ENCODE data around the gene WDFY3.

Gene WDFY3

DNA sequence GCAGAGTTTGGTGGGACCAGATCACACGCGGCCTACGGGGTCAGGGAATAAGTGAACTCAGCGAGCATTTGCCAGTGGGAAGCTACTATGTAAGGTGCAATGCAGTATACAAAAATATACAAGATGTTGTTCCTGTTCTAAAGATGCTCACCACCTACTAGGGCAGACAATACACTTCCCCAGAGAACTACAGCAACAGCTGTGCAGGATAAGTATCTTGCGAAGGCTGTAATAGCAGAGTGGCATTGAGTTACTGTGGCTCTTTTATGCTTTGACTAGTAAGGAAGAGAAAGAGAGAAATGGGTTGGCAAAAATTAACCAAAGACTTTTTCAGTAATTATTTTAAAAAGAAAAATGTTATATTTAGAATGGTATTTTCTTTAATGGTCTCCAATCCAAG lies 322.4 kb downstream of the WDFY3 start:
- no peak for TF ChIP-seq CEBPB (IDR thresholded peaks at IDR 0.05)
- TF ChIP-seq, protein P1, sequence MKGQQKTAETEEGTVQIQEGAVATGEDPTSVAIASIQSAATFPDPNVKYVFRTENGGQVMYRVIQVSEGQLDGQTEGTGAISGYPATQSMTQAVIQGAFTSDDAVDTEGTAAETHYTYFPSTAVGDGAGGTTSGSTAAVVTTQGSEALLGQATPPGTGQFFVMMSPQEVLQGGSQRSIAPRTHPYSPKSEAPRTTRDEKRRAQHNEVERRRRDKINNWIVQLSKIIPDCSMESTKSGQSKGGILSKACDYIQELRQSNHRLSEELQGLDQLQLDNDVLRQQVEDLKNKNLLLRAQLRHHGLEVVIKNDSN (IDR thresholded peaks at IDR 0.05) = no peak
- TF ChIP-seq, protein P2, sequence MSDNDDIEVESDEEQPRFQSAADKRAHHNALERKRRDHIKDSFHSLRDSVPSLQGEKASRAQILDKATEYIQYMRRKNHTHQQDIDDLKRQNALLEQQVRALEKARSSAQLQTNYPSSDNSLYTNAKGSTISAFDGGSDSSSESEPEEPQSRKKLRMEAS (IDR thresholded peaks at IDR 0.05) = no peak
- no peak for TF ChIP-seq YY1 (IDR thresholded peaks at IDR 0.05; ENCODE audit: low read depth)
- no peak for TF ChIP-seq CREB1 (IDR thresholded peaks at IDR 0.05; ENCODE audit: low read depth)
- no peak for TF ChIP-seq FOXM1 (IDR thresholded peaks at IDR 0.05; ENCODE audit: borderline replicate concordance, low read depth)
- no peak for TF ChIP-seq ZBTB7A (IDR thresholded peaks at IDR 0.05; ENCODE audit: low read depth)
- no peak for TF ChIP-seq TAF1 (IDR thresholded peaks at IDR 0.05; ENCODE audit: low read depth)
- no peak for TF ChIP-seq RAD21 (IDR thresholded peaks at IDR 0.05; ENCODE audit: low read depth)

DNA sequence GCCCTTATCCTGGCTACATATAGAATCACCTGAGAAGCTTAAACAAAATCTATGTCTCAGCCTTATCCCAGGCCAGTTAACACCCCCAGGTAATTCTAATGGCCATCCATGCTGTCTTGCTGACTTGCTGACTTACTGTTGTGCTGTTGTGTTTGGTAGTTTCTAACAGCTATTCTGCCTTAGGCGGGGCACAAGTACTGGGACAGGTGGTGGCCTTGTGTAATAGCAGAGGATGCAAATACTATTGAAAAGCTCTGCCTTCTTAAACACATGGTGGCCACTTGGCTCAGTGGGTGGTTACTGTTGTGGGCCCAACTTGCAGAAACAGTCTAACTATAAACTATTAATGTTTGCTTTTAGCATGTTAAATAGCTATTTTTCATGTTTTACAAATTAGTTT lies 327.3 kb downstream of the WDFY3 start:
- TF ChIP-seq EP300 (IDR thresholded peaks at IDR 0.05; ENCODE audit: borderline replicate concordance) = no peak
- no peak for TF ChIP-seq RAD21 (IDR thresholded peaks at IDR 0.05; ENCODE audit: low read depth)
- TF ChIP-seq NFIC (IDR thresholded peaks at IDR 0.05) = no peak
- TF ChIP-seq TAF1 (IDR thresholded peaks at IDR 0.05; ENCODE audit: low read depth) = no peak
- no peak for TF ChIP-seq TEAD4 (IDR thresholded peaks at IDR 0.05)
- TF ChIP-seq CEBPB (IDR thresholded peaks at IDR 0.05) = no peak
- no peak for TF ChIP-seq EGR1 (IDR thresholded peaks at IDR 0.05)
- TF ChIP-seq CREB1 (IDR thresholded peaks at IDR 0.05; ENCODE audit: low read depth) = no peak
- no peak for TF ChIP-seq YY1 (IDR thresholded peaks at IDR 0.05; ENCODE audit: low read depth)
- TF ChIP-seq ZBTB7A (IDR thresholded peaks at IDR 0.05; ENCODE audit: low read depth) = no peak
- TF ChIP-seq FOXM1 (IDR thresholded peaks at IDR 0.05; ENCODE audit: borderline replicate concordance, low read depth) = no peak
- no peak for TF ChIP-seq TCF12 (IDR thresholded peaks at IDR 0.05; ENCODE audit: low read depth)
- TF ChIP-seq, protein P2 (IDR thresholded peaks at IDR 0.05) = no peak
- TF ChIP-seq, protein P3, sequence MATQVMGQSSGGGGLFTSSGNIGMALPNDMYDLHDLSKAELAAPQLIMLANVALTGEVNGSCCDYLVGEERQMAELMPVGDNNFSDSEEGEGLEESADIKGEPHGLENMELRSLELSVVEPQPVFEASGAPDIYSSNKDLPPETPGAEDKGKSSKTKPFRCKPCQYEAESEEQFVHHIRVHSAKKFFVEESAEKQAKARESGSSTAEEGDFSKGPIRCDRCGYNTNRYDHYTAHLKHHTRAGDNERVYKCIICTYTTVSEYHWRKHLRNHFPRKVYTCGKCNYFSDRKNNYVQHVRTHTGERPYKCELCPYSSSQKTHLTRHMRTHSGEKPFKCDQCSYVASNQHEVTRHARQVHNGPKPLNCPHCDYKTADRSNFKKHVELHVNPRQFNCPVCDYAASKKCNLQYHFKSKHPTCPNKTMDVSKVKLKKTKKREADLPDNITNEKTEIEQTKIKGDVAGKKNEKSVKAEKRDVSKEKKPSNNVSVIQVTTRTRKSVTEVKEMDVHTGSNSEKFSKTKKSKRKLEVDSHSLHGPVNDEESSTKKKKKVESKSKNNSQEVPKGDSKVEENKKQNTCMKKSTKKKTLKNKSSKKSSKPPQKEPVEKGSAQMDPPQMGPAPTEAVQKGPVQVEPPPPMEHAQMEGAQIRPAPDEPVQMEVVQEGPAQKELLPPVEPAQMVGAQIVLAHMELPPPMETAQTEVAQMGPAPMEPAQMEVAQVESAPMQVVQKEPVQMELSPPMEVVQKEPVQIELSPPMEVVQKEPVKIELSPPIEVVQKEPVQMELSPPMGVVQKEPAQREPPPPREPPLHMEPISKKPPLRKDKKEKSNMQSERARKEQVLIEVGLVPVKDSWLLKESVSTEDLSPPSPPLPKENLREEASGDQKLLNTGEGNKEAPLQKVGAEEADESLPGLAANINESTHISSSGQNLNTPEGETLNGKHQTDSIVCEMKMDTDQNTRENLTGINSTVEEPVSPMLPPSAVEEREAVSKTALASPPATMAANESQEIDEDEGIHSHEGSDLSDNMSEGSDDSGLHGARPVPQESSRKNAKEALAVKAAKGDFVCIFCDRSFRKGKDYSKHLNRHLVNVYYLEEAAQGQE (IDR thresholded peaks at IDR 0.05; ENCODE audit: low read depth) = no peak
- TF ChIP-seq, protein P1 (IDR thresholded peaks at IDR 0.05) = no peak

DNA sequence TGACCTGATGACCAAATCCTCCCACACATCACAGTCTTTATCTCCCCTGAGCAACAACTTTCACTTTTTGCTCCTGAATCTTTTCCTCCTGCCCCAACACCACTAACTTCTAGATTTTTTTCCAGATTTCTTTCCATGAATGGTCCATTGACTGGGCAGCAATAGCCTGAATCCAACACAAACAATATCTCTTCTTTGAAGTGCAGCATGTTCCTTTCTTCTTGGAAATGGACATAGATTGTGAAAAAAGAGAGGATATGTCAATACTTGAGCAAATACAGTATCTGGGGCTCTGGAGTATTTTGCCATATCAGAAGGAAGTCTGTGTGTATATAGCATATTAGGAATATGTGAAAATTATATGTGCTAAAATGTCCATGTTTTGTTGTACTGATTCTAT lies 328.4 kb downstream of the WDFY3 start:
- TF ChIP-seq YY1 (IDR thresholded peaks at IDR 0.05; ENCODE audit: low read depth) = no peak
- TF ChIP-seq, protein P2 (IDR thresholded peaks at IDR 0.05) = no peak
- TF ChIP-seq TEAD4 (IDR thresholded peaks at IDR 0.05) = no peak
- TF ChIP-seq EGR1 (IDR thresholded peaks at IDR 0.05) = no peak
- TF ChIP-seq, protein P1 (IDR thresholded peaks at IDR 0.05) = no peak
- TF ChIP-seq, protein P3 (IDR thresholded peaks at IDR 0.05; ENCODE audit: low read depth) = no peak
- TF ChIP-seq TAF1 (IDR thresholded peaks at IDR 0.05; ENCODE audit: low read depth) = no peak
- no peak for TF ChIP-seq EP300 (IDR thresholded peaks at IDR 0.05; ENCODE audit: borderline replicate concordance)
- no peak for TF ChIP-seq NFIC (IDR thresholded peaks at IDR 0.05)
- no peak for TF ChIP-seq ZBTB7A (IDR thresholded peaks at IDR 0.05; ENCODE audit: low read depth)
- no peak for TF ChIP-seq TCF12 (IDR thresholded peaks at IDR 0.05; ENCODE audit: low read depth)
- no peak for TF ChIP-seq FOXM1 (IDR thresholded peaks at IDR 0.05; ENCODE audit: borderline replicate concordance, low read depth)
- no peak for TF ChIP-seq CEBPB (IDR thresholded peaks at IDR 0.05)
- TF ChIP-seq RAD21 (IDR thresholded peaks at IDR 0.05; ENCODE audit: low read depth) = no peak
- no peak for TF ChIP-seq CREB1 (IDR thresholded peaks at IDR 0.05; ENCODE audit: low read depth)

DNA sequence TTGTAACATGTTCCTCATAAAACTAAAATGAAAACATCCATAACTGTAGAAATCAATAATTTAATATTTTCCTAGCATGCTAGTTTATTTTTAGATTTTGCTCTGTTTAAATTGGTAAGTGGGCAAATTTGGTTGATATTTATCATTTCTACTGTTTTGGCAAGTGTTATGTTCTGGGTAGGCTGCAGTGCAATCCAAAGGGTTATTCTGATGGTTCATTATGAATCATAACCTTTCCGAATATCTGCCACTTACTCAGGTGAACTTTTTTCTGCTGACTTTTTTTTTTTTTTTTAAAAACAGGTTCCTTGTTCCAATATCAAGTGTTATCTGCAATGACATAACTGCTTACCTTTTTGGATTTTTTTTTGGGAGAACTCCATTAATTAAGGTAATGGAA lies 331.5 kb downstream of the WDFY3 start:
- TF ChIP-seq RAD21 (IDR thresholded peaks at IDR 0.05; ENCODE audit: low read depth) = no peak
- no peak for TF ChIP-seq NFIC (IDR thresholded peaks at IDR 0.05)
- TF ChIP-seq, protein P1 (IDR thresholded peaks at IDR 0.05) = no peak
- TF ChIP-seq TCF12 (IDR thresholded peaks at IDR 0.05; ENCODE audit: low read depth) = no peak
- no peak for TF ChIP-seq CREB1 (IDR thresholded peaks at IDR 0.05; ENCODE audit: low read depth)
- no peak for TF ChIP-seq FOXM1 (IDR thresholded peaks at IDR 0.05; ENCODE audit: borderline replicate concordance, low read depth)
- no peak for TF ChIP-seq TAF1 (IDR thresholded peaks at IDR 0.05; ENCODE audit: low read depth)
- no peak for TF ChIP-seq YY1 (IDR thresholded peaks at IDR 0.05; ENCODE audit: low read depth)
- TF ChIP-seq, protein P3 (IDR thresholded peaks at IDR 0.05; ENCODE audit: low read depth) = no peak
- no peak for TF ChIP-seq ZBTB7A (IDR thresholded peaks at IDR 0.05; ENCODE audit: low read depth)
- TF ChIP-seq CEBPB (IDR thresholded peaks at IDR 0.05) = no peak
